Measurements from ENCODE around the gene SH2D4B. TPM values are rescaled to one million over a fixed set of nuclear protein-coding genes. Genes with fewer than 3 reads are reported as not detected.

SH2D4B gene
- total RNA-seq, 1 experiment from 2014 or later, result 0.22 TPM

DNA sequence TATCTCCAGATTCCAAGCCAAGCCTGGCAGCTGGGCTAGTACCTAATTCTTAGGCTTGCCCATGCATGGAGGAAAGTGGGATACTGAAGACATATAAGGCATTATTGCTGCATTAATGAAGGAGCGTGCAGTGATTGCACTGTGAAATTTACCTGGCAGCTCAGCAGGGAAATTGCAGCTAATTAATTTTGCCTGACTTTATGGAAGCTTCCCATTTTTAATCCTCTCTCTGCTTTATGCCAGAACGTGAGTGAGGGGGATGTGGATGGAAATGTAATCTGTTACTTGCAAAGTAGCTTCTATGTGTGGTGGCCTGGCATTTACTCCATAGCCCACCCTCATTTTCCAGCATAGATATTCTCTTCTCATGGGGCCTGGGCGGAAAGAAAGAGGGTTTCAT, 134.9 kb downstream of the SH2D4B start:
- DNase-seq (ENCODE audit: low read depth, low spot score) (no peak), ATAC-seq (no peak)
- Histone ChIP-seq H3K9me3 (ENCODE audit: control insufficient read depth in 1 of 2, insufficient read depth in 1 of 2, low read depth in 1 of 2, low read length in 2 of 2) (no peaks in the 10 kb centered on the region), H3K9me2 (ENCODE audit: insufficient read depth) (no peaks in the 10 kb centered on the region), H2AFZ (ENCODE audit: low read depth, low read length, poor library complexity, severe bottlenecking) (no peak overlapping the region), H3K27ac (ENCODE audit: low read depth, low read length) (no peak overlapping the region), H3K9ac (ENCODE audit: low read length) (no peak overlapping the region), H3K4me1 (ENCODE audit: control insufficient read depth in 1 of 2, insufficient read depth in 2 of 2, low read length in 2 of 2) (no peaks in the 10 kb centered on the region), H3K4me3 (replicated peaks in 1 of 2; ENCODE audit: low read depth in 1 of 2, low read length in 2 of 2) (no peak overlapping the region), H3K36me3 (ENCODE audit: control insufficient read depth in 1 of 2, insufficient read depth in 2 of 2, low read length in 2 of 2) (no peaks in the 10 kb centered on the region), H3K79me2 (ENCODE audit: insufficient read depth, low read length) (no peaks in the 10 kb centered on the region), H3K27me3 (ENCODE audit: insufficient read depth, low read length) (no peaks in the 10 kb centered on the region; the same call in 1 of the 2 replicates), H3K4me2 (ENCODE audit: low read length) (no peak overlapping the region), H4K20me1 (ENCODE audit: insufficient read depth) (no peaks in the 10 kb centered on the region)
- intact Hi-C loops (cut with micrococcal nuclease), result no loop called here
- RAD21 ChIA-PET (ENCODE audit: low non-redundant PET in 1 of 2, low total read pairs in 2 of 2, uncharacterized antibody in 2 of 2, unreplicated experiment in 2 of 2), result no interaction called here
- CTCF ChIA-PET, result interaction anchor here (1.4 kb wide), 1 partner anchor 10 kb away, joined by 4 read pairs; no protein-coding TSS in a partner anchor
- POLR2A ChIA-PET, result no interaction called here
- TF ChIP-seq TCF7L2 (IDR thresholded peaks at IDR 0.05; ENCODE audit: borderline replicate concordance, extremely low read depth, insufficient read depth, insufficient read length) (no peak), ZNF274 (IDR thresholded peaks at IDR 0.05; ENCODE audit: low read depth, low read length) (no peak), REST (IDR thresholded peaks at IDR 0.05; ENCODE audit: low read depth) (no peak), SP1 (IDR thresholded peaks at IDR 0.05; ENCODE audit: low read depth) (no peak), YY1 (IDR thresholded peaks at IDR 0.05; ENCODE audit: extremely low read depth, insufficient replicate concordance, low read depth, low read length) (no peak), EZH2 (IDR thresholded peaks at IDR 0.05) (no peak), ZFX (IDR thresholded peaks at IDR 0.05) (no peak), RAD21 (IDR thresholded peaks at IDR 0.05; ENCODE audit: low read depth) (no peak), EZH2phosphoT487 (IDR thresholded peaks at IDR 0.05; ENCODE audit: borderline replicate concordance) (no peak), CBX3 (IDR thresholded peaks at IDR 0.05; ENCODE audit: low read depth) (no peak), CEBPB (IDR thresholded peaks at IDR 0.05; ENCODE audit: low read depth) (no peak), EGR1 (IDR thresholded peaks at IDR 0.05; ENCODE audit: low read depth) (no peak), SRF (IDR thresholded peaks at IDR 0.05; ENCODE audit: low read depth) (no peak)
- TF ChIP-seq, protein P1, sequence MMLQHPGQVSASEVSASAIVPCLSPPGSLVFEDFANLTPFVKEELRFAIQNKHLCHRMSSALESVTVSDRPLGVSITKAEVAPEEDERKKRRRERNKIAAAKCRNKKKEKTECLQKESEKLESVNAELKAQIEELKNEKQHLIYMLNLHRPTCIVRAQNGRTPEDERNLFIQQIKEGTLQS (IDR thresholded peaks at IDR 0.05), result no peak
- TF ChIP-seq, protein P2, sequence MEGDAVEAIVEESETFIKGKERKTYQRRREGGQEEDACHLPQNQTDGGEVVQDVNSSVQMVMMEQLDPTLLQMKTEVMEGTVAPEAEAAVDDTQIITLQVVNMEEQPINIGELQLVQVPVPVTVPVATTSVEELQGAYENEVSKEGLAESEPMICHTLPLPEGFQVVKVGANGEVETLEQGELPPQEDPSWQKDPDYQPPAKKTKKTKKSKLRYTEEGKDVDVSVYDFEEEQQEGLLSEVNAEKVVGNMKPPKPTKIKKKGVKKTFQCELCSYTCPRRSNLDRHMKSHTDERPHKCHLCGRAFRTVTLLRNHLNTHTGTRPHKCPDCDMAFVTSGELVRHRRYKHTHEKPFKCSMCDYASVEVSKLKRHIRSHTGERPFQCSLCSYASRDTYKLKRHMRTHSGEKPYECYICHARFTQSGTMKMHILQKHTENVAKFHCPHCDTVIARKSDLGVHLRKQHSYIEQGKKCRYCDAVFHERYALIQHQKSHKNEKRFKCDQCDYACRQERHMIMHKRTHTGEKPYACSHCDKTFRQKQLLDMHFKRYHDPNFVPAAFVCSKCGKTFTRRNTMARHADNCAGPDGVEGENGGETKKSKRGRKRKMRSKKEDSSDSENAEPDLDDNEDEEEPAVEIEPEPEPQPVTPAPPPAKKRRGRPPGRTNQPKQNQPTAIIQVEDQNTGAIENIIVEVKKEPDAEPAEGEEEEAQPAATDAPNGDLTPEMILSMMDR (IDR thresholded peaks at IDR 0.05 in 2 of 3, conservative IDR thresholded peaks at IDR 0.05 in 1 of 3; ENCODE audit: borderline replicate concordance in 1 of 3, insufficient read depth in 1 of 3, low read depth in 2 of 3, low read length in 2 of 3), result no peak
- no TSS peak for BruUV-seq (replicated peaks)
